Activated CD4-positive, CD25-positive, alpha-beta regulatory T cell treated with anti-CD3 and anti-CD28 coated beads, Interleukin-2, amount 50 U/mL, for 24 hours (primary cell): ENCODE data around the gene PYROXD2.

Experiments
- ATAC-seq, 2 donors: fragments of 150-1000 bp; cut with Tn5 transposase; one replicate each; pipeline ENCODE4 v1.10.0; 2021; ENCODE audit warnings: mild to moderate bottlenecking in 1 of 2, moderate library complexity in 1 of 2

PYROXD2 gene

GRCh38 chr10:98414932-98415730 lies at the start of gene PYROXD2:
Gene PYROXD2, minus strand, starts transcription at chr10:98415182. Its CDS starts 47 bp downstream, at chr10:98415135.
- peak; percentile 59 to 72 for ATAC-seq

DNA sequence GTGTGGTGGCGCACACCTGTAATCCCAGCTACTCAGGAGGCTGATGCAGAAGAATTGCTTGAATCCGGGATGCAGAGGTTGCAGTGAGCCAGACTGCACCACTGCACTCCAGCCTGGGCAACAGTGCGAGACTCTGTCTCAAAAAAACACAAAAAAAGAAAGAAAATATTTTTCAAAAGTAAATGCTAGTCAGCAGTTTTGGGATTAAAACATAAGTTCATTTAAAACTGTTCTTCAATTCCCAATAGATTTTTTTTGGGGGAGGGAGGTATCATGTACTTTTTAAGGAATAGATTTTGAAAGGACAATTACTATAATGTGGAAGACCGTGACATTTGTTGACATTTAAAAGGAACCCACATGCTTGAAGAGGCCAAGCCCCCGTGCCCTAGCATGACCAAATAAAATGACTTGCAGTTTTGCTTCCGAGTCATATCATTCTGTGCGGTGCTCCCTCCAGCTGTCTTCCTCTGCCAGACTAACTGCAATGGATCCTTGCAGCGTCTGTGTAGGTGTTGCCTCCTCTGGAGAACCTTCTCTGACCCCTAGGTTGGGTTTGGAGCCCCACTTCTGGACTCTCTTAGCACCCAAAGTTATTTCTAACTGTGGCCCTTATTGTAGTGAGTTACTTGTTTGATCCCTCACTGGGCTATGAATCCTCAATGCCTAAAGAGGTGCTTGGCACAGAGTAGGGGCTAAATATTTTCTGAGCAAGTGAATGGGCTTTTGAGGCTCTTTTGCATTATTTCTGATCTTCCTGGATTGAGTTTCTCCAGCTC lies 49.2 kb upstream of the PYROXD2 start:
- ATAC-seq: no peak

GRCh38 chr10:98463016-98463415 lies 48.0 kb upstream of the PYROXD2 start:
- no peak for ATAC-seq

- ATAC-seq: no peak
Observed at GRCh38 chr10:98461500-98461842, 46.5 kb upstream of the PYROXD2 start.

DNA sequence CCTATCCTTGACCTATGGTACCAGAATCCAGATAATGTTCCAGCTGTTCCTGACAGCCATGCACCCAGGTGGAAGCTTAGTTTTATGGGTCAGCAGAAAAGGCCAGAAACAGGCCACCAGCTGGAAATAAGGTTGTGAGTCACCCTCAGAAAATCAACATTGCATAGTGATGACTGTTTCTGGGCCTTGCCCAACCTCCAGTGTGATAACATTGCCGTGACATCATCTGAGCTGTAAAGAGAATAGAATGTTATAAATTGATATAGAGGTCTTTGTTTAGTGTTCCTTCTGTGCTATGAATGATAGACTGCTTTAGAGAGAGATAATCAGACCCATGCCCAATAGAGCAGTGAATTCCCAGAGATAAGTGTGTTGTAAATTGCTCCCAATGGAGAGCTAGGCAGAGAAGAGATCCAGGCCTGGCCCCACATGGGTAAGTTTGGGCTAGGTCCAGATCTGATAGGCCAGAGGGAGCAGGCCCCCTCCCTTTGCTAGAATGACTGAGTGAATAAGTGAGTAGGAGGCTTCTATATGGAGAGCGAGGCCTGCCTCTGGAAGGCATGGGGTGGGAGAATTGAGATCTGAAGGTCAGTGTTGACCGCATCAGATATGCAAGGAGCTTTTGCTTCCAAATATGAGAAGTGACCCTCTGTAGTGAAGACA lies 46.0 kb upstream of the PYROXD2 start:
- ATAC-seq: no peak

DNA sequence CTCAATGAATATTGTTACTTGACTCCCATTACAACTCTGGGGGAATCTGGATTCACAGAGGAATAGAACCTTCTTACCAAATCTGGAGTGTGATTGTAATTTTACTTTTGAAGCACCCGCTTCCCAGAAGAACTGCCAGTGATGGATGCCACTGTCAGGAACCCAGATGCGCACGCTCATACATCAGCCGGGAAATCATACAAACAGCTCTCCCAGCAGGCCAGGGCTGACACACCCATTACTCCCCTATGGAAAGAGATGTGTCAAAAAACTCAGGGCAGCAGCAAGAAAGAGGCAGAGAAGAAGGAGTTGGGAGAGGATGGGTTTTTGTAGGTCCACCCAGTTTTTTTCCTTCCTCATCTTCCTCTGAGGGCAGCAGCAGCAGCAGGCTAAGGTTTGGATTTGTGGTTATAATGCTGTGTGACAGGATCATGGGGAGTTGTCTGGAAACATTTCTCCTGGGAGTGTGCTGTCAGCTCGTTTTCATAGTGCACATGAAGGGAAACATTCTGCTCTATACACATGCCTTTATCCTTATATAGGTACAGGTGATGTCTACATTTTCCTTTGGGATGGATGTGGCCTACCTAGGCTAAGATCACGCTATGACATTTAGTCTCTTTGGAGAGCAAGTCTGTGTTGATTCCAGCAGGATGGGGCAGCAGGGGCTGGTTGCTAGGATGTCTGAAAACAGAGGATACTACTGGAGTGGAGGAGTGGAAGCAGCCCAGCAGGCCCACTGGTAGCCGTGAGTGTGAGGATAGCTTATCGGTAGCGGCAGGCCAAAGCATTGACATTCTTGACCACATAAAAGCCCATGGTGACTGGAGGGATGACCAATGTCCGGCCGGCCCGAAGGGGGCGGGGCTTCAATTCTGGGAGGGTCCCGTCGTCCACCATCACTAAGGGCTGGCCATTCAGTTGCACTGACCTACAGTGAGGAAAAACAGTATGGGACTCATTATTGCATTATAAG lies 44.1 kb upstream of the PYROXD2 start:
- ATAC-seq: no peak

GRCh38 chr10:98457721-98458120 lies 42.7 kb upstream of the PYROXD2 start:
- ATAC-seq: no peak

GRCh38 chr10:98456686-98457482 lies 41.9 kb upstream of the PYROXD2 start:
- ATAC-seq: no peak

- ATAC-seq: no peak
Observed at GRCh38 chr10:98456043-98456570, 41.1 kb upstream of the PYROXD2 start.

GRCh38 chr10:98453729-98454128 lies 38.7 kb upstream of the PYROXD2 start:
- no peak for ATAC-seq

- no peak for ATAC-seq
Observed at GRCh38 chr10:98450618-98451017, 35.6 kb upstream of the PYROXD2 start.

DNA sequence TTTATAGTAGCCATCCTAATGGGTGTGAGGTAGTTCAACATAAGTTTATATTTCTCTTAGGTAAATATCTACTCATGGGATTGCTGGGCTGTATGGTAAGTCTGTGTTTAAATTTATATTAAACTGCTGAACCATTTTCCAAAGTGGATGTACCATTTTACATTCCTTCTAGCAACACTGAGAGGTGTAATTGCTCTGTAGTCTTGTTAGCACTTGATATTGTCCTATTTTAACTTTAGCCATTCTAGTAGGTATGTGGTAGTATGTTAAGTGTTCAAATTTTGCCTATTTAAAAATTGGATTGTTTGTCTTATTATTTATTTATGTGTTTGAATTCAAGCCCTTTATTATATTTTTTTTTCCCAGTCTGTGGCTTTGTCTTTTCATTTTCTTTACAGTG lies 34.3 kb upstream of the PYROXD2 start:
- no peak for ATAC-seq

DNA sequence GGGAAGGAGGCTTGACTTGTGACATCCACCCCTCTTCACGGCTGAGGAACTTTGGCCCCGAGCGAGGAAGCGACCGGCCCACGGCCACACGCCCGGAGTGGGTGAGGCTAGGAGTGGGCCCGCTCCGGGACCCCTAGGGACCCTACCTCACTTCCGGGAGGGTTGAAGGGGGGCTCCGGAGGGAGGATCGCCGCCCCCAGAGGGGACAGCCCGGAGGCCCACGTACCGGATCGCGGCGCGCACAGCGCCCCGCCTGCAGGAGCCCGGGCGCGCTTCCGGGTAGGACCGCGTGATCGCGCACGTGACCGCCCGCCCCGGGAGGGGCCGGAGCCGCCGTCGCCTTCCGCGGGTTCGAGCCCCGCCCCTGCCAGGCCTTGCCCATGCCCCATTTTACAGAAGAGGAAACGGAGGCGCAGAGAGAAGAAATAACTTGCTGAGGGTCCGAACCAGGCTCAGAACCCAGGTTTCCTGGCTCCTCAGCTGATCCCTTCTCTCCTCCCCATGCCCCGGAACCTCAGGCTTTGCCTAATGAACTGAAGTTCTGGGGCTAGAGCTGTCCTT lies 31.8 kb upstream of the PYROXD2 start, which contains the start of gene HPS1:
HPS1 (minus strand) TSS at position 275 of the 561 bp plus-strand sequence. CDS start 3,695 bp downstream, outside the sequence.
- peak; percentile 93 to 95 for ATAC-seq

DNA sequence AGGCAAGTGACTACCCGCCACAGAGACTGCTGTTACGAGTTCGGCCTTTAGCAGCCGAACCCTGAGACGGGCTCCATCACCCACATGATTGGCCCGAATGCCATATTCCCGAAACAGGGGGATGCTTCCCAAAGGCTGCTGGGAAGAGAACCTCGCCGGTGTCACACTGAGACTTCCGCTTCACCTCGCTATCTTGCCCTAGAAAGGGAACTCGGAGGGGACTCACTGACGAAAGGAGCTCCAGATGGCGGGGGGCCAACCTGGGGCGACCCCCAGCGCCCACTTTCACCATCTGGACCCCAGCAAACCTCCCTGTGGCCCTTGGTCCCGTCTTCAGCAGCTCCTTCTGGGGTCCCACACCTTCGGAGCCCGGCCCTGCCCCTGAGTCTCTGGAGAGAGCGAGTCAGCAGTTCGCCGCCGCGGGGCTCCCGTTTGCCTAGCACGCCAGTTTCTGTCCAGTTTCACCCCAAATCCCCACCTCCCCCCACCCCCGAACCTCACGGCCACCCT lies 31.2 kb upstream of the PYROXD2 start:
- ATAC-seq: peak; percentile 33

- no peak for ATAC-seq
Observed at GRCh38 chr10:98445200-98445812, 30.3 kb upstream of the PYROXD2 start.

- ATAC-seq: no peak
Observed at GRCh38 chr10:98444314-98445006, 29.5 kb upstream of the PYROXD2 start.

- ATAC-seq: no peak
Observed at GRCh38 chr10:98438715-98439114, 23.7 kb upstream of the PYROXD2 start.

DNA sequence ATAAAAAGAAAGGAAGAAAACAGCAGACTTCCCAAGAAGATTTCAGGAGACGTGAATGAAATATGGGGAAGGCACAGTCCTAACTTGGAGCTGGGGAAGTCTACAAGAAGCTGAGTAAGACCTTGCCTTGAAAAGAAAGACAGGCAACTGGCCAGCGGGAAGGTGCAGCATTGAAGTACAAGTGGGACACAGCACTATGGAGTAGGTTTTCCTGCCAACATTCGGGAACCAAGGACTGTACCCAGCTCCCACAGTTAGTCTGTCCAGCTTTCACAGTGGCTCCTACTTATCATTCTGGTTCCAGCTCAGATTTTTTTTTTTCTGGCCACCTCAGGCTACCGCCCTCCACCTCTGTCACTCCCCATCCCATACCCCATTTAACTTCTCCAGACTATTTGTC lies 21.7 kb upstream of the PYROXD2 start:
- no peak for ATAC-seq

DNA sequence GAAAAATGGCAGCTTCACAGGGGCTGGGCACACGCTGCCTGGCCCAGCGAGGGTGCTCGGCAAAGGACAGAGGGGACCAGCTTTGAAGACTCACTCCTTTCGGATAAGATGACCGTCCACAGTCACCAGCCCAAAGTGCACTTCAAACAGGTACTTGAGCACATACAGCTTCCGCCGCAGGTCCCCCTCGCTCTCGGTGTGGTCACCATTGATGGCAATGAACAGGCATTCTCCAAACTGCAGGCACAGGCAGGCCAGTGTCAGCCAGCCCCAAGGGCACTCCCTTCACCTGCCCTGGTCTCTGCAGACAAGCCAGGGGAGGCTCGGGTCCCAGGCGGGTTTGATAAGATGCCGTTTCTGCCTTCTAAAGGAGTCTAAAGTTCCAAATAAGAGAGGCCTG lies 20.2 kb upstream of the PYROXD2 start:
- no peak for ATAC-seq
